SK-N-SH (cell line): ENCODE measurements around the gene PNCK. TPM values are rescaled to one million over a fixed set of nuclear protein-coding genes. Genes with fewer than 3 reads are reported as not detected.
A peak's percentile ranks its signal among the peaks of the same experiment; 100 is the strongest.

ENCODE experiments used
- CTCF ChIA-PET: fragments of 300-600, 350-600 bp; formaldehyde crosslinking; extraction: SDS; loops from one replicate; lab custom pipeline; 2021; lab: Yijun Ruan, JAX
- POLR2A ChIA-PET: fragments of 350-600 bp; sonication (Branson Sonifier 250); formaldehyde crosslinking; extraction: SDS; loops from one replicate; lab custom pipeline; 2020; ENCODE audit warnings: antibody characterized with exemption, inconsistent platforms; lab: Yijun Ruan, JAX
- DNase-seq: peaks from one replicate; pipeline ENCODE4 v3.0.0; 2012
- H2AFZ ChIP-seq: fragments of 200-600 bp; sonication (generic); 2 replicates; pipeline ENCODE4 v1.8.1; 2016; ENCODE audit warnings: antibody characterized with exemption, mild to moderate bottlenecking, low read depth
- H3F3A ChIP-seq: fragments of 200-600 bp; sonication (generic); replicated peaks from 2 replicates; pipeline ENCODE3; 2016; ENCODE audit warnings: antibody characterized with exemption, mild to moderate bottlenecking; ENCODE audit not compliant: insufficient read depth
- H3K27ac ChIP-seq, 2 experiments: fragments of 200-500 bp in 1 of 2; fragments of 200-600 bp in 1 of 2; sonication (Bioruptor generic) in 1 of 2; sonication (generic), shearing (Covaris generic) in 1 of 2; 2 replicates each; pipeline versions ENCODE4 v1.5.1 to v1.6.1; 2014 to 2016; ENCODE audit warnings: low read depth in 2 of 2, inconsistent platforms in 1 of 2, low read length in 1 of 2, mild to moderate bottlenecking in 1 of 2, mixed read lengths in 1 of 2
- H3K27me3 ChIP-seq: fragments of 200-600 bp; sonication (generic), shearing (Covaris generic); 2 replicates; pipeline ENCODE4 v1.6.1; 2016; ENCODE audit warnings: mixed run types; ENCODE audit not compliant: insufficient read depth
- H3K36me3 ChIP-seq, 2 experiments: fragments of 200-500 bp in 1 of 2; fragments of 200-600 bp in 1 of 2; sonication (Bioruptor generic) in 1 of 2; sonication (generic) in 1 of 2; replicated peaks in 1 of 2; 2 replicates each; pipeline versions ENCODE3 to v1.5.1; 2014 to 2016; ENCODE audit warnings: low read length in 1 of 2, mild to moderate bottlenecking in 1 of 2; ENCODE audit not compliant: insufficient read depth in 2 of 2, control insufficient read depth in 1 of 2
- H3K4me1 ChIP-seq, 2 experiments: fragments of 200-500 bp in 1 of 2; fragments of 200-600 bp in 1 of 2; sonication (Bioruptor generic) in 1 of 2; sonication (generic), shearing (Covaris generic) in 1 of 2; 2 replicates each; pipeline versions ENCODE4 v1.5.1 to v1.6.1; 2014 to 2016; ENCODE audit warnings: low read depth in 1 of 2, low read length in 1 of 2, mixed run types in 1 of 2; ENCODE audit not compliant: insufficient read depth in 2 of 2, control insufficient read depth in 1 of 2
- H3K4me2 ChIP-seq: fragments of 200-600 bp; sonication (generic), shearing (Covaris generic); 2 replicates; pipeline ENCODE4 v1.6.1; 2017; ENCODE audit warnings: mixed run types
- H3K4me3 ChIP-seq, 2 experiments: fragments of 200-500 bp in 1 of 2; fragments of 200-600 bp in 1 of 2; sonication (Bioruptor generic) in 1 of 2; sonication (generic), shearing (Covaris generic) in 1 of 2; 2 replicates each; pipeline versions ENCODE4 v1.5.1 to v1.8.1; 2014 to 2016; ENCODE audit warnings: low read depth in 2 of 2, inconsistent platforms in 1 of 2, low read length in 1 of 2, mild to moderate bottlenecking in 1 of 2, mixed read lengths in 1 of 2, moderate library complexity in 1 of 2
- H3K79me2 ChIP-seq: fragments of 200-600 bp; sonication (generic); 2 replicates; pipeline ENCODE4 v1.8.1; 2017; ENCODE audit warnings: mild to moderate bottlenecking; ENCODE audit not compliant: insufficient read depth
- H3K9ac ChIP-seq: fragments of 200-600 bp; sonication (generic); 2 replicates; pipeline ENCODE4 v1.6.1; 2017; ENCODE audit warnings: mixed run types
- H3K9me2 ChIP-seq: fragments of 200-600 bp; sonication (generic); 2 replicates; pipeline ENCODE4 v1.6.1; 2017; ENCODE audit warnings: mixed run types
- H3K9me3 ChIP-seq: fragments of 200-600 bp; sonication (generic); 2 replicates; pipeline ENCODE4 v1.6.1; 2017; ENCODE audit warnings: mixed run types, mild to moderate bottlenecking, moderate library complexity
- H4K20me1 ChIP-seq: fragments of 200-600 bp; sonication (generic); 2 replicates; pipeline ENCODE4 v1.6.1; 2017; ENCODE audit warnings: mild to moderate bottlenecking, mixed run types; ENCODE audit not compliant: insufficient read depth
- EP300 ChIP-seq, 2 experiments: IDR thresholded peaks; 2 replicates each; pipeline versions ENCODE4 v1.4.0 to v1.6.1; 2012; ENCODE audit warnings: borderline replicate concordance in 1 of 2, low read depth in 1 of 2, low read length in 1 of 2
- FOSL2 ChIP-seq: IDR thresholded peaks from 2 replicates; pipeline ENCODE4 v1.4.0; 2012; ENCODE audit warnings: low read depth, mild to moderate bottlenecking, moderate library complexity, borderline replicate concordance
- FOXJ3 ChIP-seq: sonication (generic); formaldehyde crosslinking; IDR thresholded peaks from 2 replicates; pipeline ENCODE4 v1.5.1; 2020; ENCODE audit warnings: mild to moderate bottlenecking, missing genetic modification reagents
- GATA2 ChIP-seq: sonication (generic); formaldehyde crosslinking; IDR thresholded peaks from 2 replicates; pipeline ENCODE4 v1.5.0; 2020; ENCODE audit warnings: mild to moderate bottlenecking, missing genetic modification reagents
- MEF2A ChIP-seq: IDR thresholded peaks from 2 replicates; pipeline ENCODE4 v1.4.0; 2012; ENCODE audit warnings: low read depth, borderline replicate concordance
- MXI1 ChIP-seq: IDR thresholded peaks from 2 replicates; pipeline ENCODE4 v1.6.1; 2012; ENCODE audit warnings: mild to moderate bottlenecking, low read depth, low read length, improper control_type of control experiment
- NFIC ChIP-seq: IDR thresholded peaks from 2 replicates; pipeline ENCODE4 v1.4.0; 2012; ENCODE audit warnings: borderline replicate concordance
- NRF1 ChIP-seq: IDR thresholded peaks from 2 replicates; pipeline ENCODE4 v1.6.1; 2012; ENCODE audit warnings: low read depth, mild to moderate bottlenecking, low read length
- PBX3 ChIP-seq: IDR thresholded peaks from 2 replicates; pipeline ENCODE4; 2012
- RXRA ChIP-seq: IDR thresholded peaks from 2 replicates; pipeline ENCODE4 v1.4.0; 2012; ENCODE audit warnings: low read depth, mild to moderate bottlenecking, borderline replicate concordance
- TCF12 ChIP-seq: IDR thresholded peaks from 2 replicates; pipeline ENCODE4 v1.4.0; 2012
- YY1 ChIP-seq: IDR thresholded peaks from 2 replicates; pipeline ENCODE4 v1.4.0; 2012; ENCODE audit warnings: low read depth, mild to moderate bottlenecking
- WGBS: methylation state at CpG from one replicate; pipeline ENCODE4 v1.1.6; 2017; ENCODE audit warnings: low lambda C conversion rate; 5-methylcytosine and 5-hydroxymethylcytosine counted together
- polyA plus RNA-seq, 3 experiments: library from polyadenylated mRNA; depleted of rRNA; stranded (reverse); fragments of >200 nt; gene quantifications; 2 replicates each; pipeline ENCODE4 v1.2.3, GENCODE V29; 2012
- TF ChIP-seq, protein P1 (sequence below): IDR thresholded peaks from 2 replicates; pipeline ENCODE4 v1.4.0; 2012; ENCODE audit warnings: low read depth, borderline replicate concordance
- TF ChIP-seq, protein P2 (sequence below): IDR thresholded peaks from 2 replicates; pipeline ENCODE4 v1.4.0; 2012; ENCODE audit warnings: low read depth, borderline replicate concordance

PNCK gene
- polyA plus RNA-seq, 1 of the 3 experiments (the other 2 are of a cell fraction) = 1.2 TPM

- Histone ChIP-seq H3K9me3 (no peaks in the 10 kb centered on the region), H3K4me1 (peaks cover 0 to 53% of the 10 kb centered on the region in 2 experiments; a peak in 1 of 4 replicates), H3K9ac (peak overlapping the region; percentile 49; the same call in 1 of the 2 replicates), H3K79me2 (peaks cover 12% of the 10 kb centered on the region), H3K4me3 (peak overlapping the region; percentile 50 to 56), H3K36me3 (peaks cover 0 to 2% of the 10 kb centered on the region in 2 experiments), H3K9me2 (no peaks in the 10 kb centered on the region), H3F3A (no peaks in the 10 kb centered on the region), H3K27me3 (peaks cover 7% of the 10 kb centered on the region; the same call in 1 of the 2 replicates), H4K20me1 (peaks cover 9% of the 10 kb centered on the region; the same call in 1 of the 2 replicates), H2AFZ (no peak overlapping the region), H3K4me2 (peak overlapping the region; percentile 74), H3K27ac (peak overlapping the region in 1 of 2 experiments; percentile 50; a peak in 2 of 4 replicates)
- TF ChIP-seq PBX3 = no peak
- no peak for TF ChIP-seq FOSL2
- TF ChIP-seq, protein P1, sequence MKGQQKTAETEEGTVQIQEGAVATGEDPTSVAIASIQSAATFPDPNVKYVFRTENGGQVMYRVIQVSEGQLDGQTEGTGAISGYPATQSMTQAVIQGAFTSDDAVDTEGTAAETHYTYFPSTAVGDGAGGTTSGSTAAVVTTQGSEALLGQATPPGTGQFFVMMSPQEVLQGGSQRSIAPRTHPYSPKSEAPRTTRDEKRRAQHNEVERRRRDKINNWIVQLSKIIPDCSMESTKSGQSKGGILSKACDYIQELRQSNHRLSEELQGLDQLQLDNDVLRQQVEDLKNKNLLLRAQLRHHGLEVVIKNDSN = peak; percentile 43; the same call in 1 of the 2 replicates
- 67% methylated on average over 2 of the region's 53 CpGs for WGBS
- POLR2A ChIA-PET = no interaction called here
- CTCF ChIA-PET = no interaction called here
- peak; percentile 79 for DNase-seq
These were observed 15.4 kb upstream of the PNCK start for GRCh38 chrX:153688911-153689590.

DNA sequence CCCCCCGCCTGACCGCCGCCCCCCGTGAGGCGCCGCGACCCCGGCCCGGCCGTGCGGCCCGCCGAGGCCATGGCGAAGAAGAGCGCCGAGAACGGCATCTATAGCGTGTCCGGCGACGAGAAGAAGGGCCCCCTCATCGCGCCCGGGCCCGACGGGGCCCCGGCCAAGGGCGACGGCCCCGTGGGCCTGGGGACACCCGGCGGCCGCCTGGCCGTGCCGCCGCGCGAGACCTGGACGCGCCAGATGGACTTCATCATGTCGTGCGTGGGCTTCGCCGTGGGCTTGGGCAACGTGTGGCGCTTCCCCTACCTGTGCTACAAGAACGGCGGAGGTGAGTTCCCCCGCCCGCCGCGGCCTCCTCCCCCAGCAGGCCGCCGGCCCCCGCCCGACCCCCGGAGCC lies 14.9 kb upstream of the PNCK start:
- H3K9ac ChIP-seq = peak overlapping the region; percentile 49; the same call in 1 of the 2 replicates
- H3F3A ChIP-seq = no peaks in the 10 kb centered on the region
- no peaks in the 10 kb centered on the region for H3K9me2 ChIP-seq
- no peak overlapping the region for H3K4me2 ChIP-seq
- 31% methylated on average over 7 of the region's 57 CpGs for WGBS
- H3K27ac ChIP-seq = peak overlapping the region in 1 of 2 experiments; percentile 50; a peak in 2 of 4 replicates
- peaks cover 7% of the 10 kb centered on the region; the same call in 1 of the 2 replicates for H3K27me3 ChIP-seq
- CTCF ChIA-PET = no interaction called here
- POLR2A ChIA-PET = no interaction called here
- no peak for DNase-seq
- peaks cover 9% of the 10 kb centered on the region; the same call in 1 of the 2 replicates for H4K20me1 ChIP-seq
- H3K36me3 ChIP-seq = peaks cover 0 to 2% of the 10 kb centered on the region in 2 experiments
- H3K9me3 ChIP-seq = no peaks in the 10 kb centered on the region
- no peak for TF ChIP-seq NFIC
- TF ChIP-seq, all 33 proteins: peak for 0
- peaks cover 12% of the 10 kb centered on the region for H3K79me2 ChIP-seq
- no peak overlapping the region for H2AFZ ChIP-seq
- peaks cover 0 to 51% of the 10 kb centered on the region in 2 experiments; a peak in 1 of 4 replicates for H3K4me1 ChIP-seq
- peak overlapping the region in 1 of 2 experiments; percentile 56; a peak in 2 of 4 replicates for H3K4me3 ChIP-seq

GRCh38 chrX:153688071-153688470 lies 14.5 kb upstream of the PNCK start:
- H3K27ac ChIP-seq = no peak overlapping the region
- POLR2A ChIA-PET = no interaction called here
- WGBS = 54% methylated on average over 14 of the region's 69 CpGs
- H2AFZ ChIP-seq = no peak overlapping the region
- H3F3A ChIP-seq = no peaks in the 10 kb centered on the region
- H3K4me3 ChIP-seq = peak overlapping the region in 1 of 2 experiments; percentile 56; a peak in 2 of 4 replicates
- DNase-seq = no peak
- peaks cover 12% of the 10 kb centered on the region for H3K79me2 ChIP-seq
- peaks cover 0 to 2% of the 10 kb centered on the region in 2 experiments for H3K36me3 ChIP-seq
- H3K4me2 ChIP-seq = no peak overlapping the region
- peaks cover 9% of the 10 kb centered on the region; the same call in 1 of the 2 replicates for H4K20me1 ChIP-seq
- H3K4me1 ChIP-seq = peaks cover 0 to 48% of the 10 kb centered on the region in 2 experiments; a peak in 1 of 4 replicates
- no peaks in the 10 kb centered on the region for H3K9me3 ChIP-seq
- CTCF ChIA-PET = interaction anchor here (0.6 to 4.5 kb wide), 3 partner anchors 20 to 217 kb away, joined by 3 to 33 read pairs (median 6); partner anchors contain the start of gene HAUS7
- no peak overlapping the region for H3K9ac ChIP-seq
- H3K27me3 ChIP-seq = peaks cover 7% of the 10 kb centered on the region; the same call in 1 of the 2 replicates
- no peaks in the 10 kb centered on the region for H3K9me2 ChIP-seq
- TF ChIP-seq RXRA = no peak
- TF ChIP-seq MEF2A = no peak
- TF ChIP-seq, protein P2, sequence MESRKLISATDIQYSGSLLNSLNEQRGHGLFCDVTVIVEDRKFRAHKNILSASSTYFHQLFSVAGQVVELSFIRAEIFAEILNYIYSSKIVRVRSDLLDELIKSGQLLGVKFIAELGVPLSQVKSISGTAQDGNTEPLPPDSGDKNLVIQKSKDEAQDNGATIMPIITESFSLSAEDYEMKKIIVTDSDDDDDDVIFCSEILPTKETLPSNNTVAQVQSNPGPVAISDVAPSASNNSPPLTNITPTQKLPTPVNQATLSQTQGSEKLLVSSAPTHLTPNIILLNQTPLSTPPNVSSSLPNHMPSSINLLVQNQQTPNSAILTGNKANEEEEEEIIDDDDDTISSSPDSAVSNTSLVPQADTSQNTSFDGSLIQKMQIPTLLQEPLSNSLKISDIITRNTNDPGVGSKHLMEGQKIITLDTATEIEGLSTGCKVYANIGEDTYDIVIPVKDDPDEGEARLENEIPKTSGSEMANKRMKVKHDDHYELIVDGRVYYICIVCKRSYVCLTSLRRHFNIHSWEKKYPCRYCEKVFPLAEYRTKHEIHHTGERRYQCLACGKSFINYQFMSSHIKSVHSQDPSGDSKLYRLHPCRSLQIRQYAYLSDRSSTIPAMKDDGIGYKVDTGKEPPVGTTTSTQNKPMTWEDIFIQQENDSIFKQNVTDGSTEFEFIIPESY = no peak
- TF ChIP-seq YY1 = no peak
- TF ChIP-seq GATA2 (CRISPR knock-in tag) = no peak
- TF ChIP-seq EP300 (IDR thresholded peaks at IDR 0.05; ENCODE audit: borderline replicate concordance in 1 of 2, low read depth in 1 of 2, low read length in 1 of 2) = no peak
- TF ChIP-seq FOXJ3 (CRISPR knock-in tag) = no peak
- TF ChIP-seq PBX3 = no peak
- no peak for TF ChIP-seq NRF1
- no peak for TF ChIP-seq MXI1
- TF ChIP-seq TCF12 = no peak
